ENCODE measurements around the gene RXFP2. TPM values are rescaled to one million over a fixed set of nuclear protein-coding genes. Genes with fewer than 3 reads are reported as not detected.
A peak's percentile ranks its signal among the peaks of the same experiment; 100 is the strongest.

RXFP2 gene
- total RNA-seq, 4 donors from 2014 or later: 1.0 to 2.2 TPM; not detected in 2

- no peaks in the 10 kb centered on the region for H3K9me3 ChIP-seq
- no peak overlapping the region for H3K27ac ChIP-seq
- H3K27me3 ChIP-seq: no peaks in the 10 kb centered on the region
- H3K36me3 ChIP-seq: no peaks in the 10 kb centered on the region
- H3K4me1 ChIP-seq: no peaks in the 10 kb centered on the region
- no peak overlapping the region for H3K4me3 ChIP-seq
- peak in 1 of 2 donors; percentile 16 for DNase-seq (ENCODE audit: low spot score in 2 of 2)
- no peak for TF ChIP-seq EP300 (IDR thresholded peaks at IDR 0.05)
- peak; percentile 13 to 49 (median 26) for TF ChIP-seq CTCF (IDR thresholded peaks at IDR 0.05)
- TF ChIP-seq POLR2A (IDR thresholded peaks at IDR 0.05): no peak
- 30 to 31% methylated on average over 7 of the region's 7 CpGs for WGBS, 2 donors
Observed at GRCh38 chr13:31797154-31797775, 57.9 kb downstream of the RXFP2 start.

GRCh38 chr13:31798189-31798588 is 58.9 kb downstream of the RXFP2 start:
- H3K27me3 ChIP-seq: no peaks in the 10 kb centered on the region
- no peak overlapping the region for H3K4me3 ChIP-seq
- DNase-seq (ENCODE audit: low spot score in 2 of 2): no peak
- WGBS, 2 donors: 65 to 66% methylated on average over 4 of the region's 4 CpGs
- no peaks in the 10 kb centered on the region for H3K9me3 ChIP-seq
- no peaks in the 10 kb centered on the region for H3K36me3 ChIP-seq
- no peak overlapping the region for H3K27ac ChIP-seq
- no peaks in the 10 kb centered on the region for H3K4me1 ChIP-seq
- TF ChIP-seq EP300 (IDR thresholded peaks at IDR 0.05): no peak
- TF ChIP-seq CTCF (IDR thresholded peaks at IDR 0.05): no peak
- TF ChIP-seq POLR2A (IDR thresholded peaks at IDR 0.05): no peak

GRCh38 chr13:31801088-31801487 is 61.8 kb downstream of the RXFP2 start:
- Histone ChIP-seq H3K27ac (no peak overlapping the region), H3K9me3 (no peaks in the 10 kb centered on the region), H3K27me3 (no peaks in the 10 kb centered on the region), H3K4me1 (no peaks in the 10 kb centered on the region), H3K4me3 (no peak overlapping the region), H3K36me3 (no peaks in the 10 kb centered on the region)
- TF ChIP-seq CTCF (IDR thresholded peaks at IDR 0.05) (no peak), POLR2A (IDR thresholded peaks at IDR 0.05) (no peak), EP300 (IDR thresholded peaks at IDR 0.05) (no peak)
- 83 to 86% methylated on average over 6 of the region's 6 CpGs for WGBS, 2 donors
- DNase-seq (ENCODE audit: low spot score in 2 of 2): no peak

GRCh38 chr13:31803311-31803710 is 64.0 kb downstream of the RXFP2 start:
- H3K9me3 ChIP-seq: no peaks in the 10 kb centered on the region
- WGBS, 2 donors: 67 to 75% methylated on average over 1 of the region's 1 CpG
- H3K4me3 ChIP-seq: no peak overlapping the region
- TF ChIP-seq EP300 (IDR thresholded peaks at IDR 0.05): no peak
- no peak for TF ChIP-seq POLR2A (IDR thresholded peaks at IDR 0.05)
- no peak for TF ChIP-seq CTCF (IDR thresholded peaks at IDR 0.05)
- H3K36me3 ChIP-seq: no peaks in the 10 kb centered on the region
- H3K27me3 ChIP-seq: no peaks in the 10 kb centered on the region
- no peak for DNase-seq (ENCODE audit: low spot score in 2 of 2)
- H3K4me1 ChIP-seq: no peaks in the 10 kb centered on the region
- H3K27ac ChIP-seq: no peak overlapping the region

GRCh38 chr13:31805841-31806240 is 66.5 kb downstream of the RXFP2 start:
- H3K36me3 ChIP-seq: no peaks in the 10 kb centered on the region
- no peaks in the 10 kb centered on the region for H3K27me3 ChIP-seq
- no peaks in the 10 kb centered on the region for H3K4me1 ChIP-seq
- DNase-seq (ENCODE audit: low spot score in 2 of 2): no peak
- no peak for TF ChIP-seq CTCF (IDR thresholded peaks at IDR 0.05)
- no peak for TF ChIP-seq POLR2A (IDR thresholded peaks at IDR 0.05)
- no peak for TF ChIP-seq EP300 (IDR thresholded peaks at IDR 0.05)
- no peak overlapping the region for H3K4me3 ChIP-seq
- peaks cover 0 to 11% (median 0%) of the 10 kb centered on the region in 4 donors for H3K9me3 ChIP-seq
- 84 to 91% methylated on average over 4 of the region's 4 CpGs for WGBS, 2 donors
- H3K27ac ChIP-seq: no peak overlapping the region
